K562 (cell line): Measurements from ENCODE around the gene NTSR1. TPM values are rescaled to one million over a fixed set of nuclear protein-coding genes. Genes with fewer than 3 reads are reported as not detected.

Experiments
- ATAC-seq: fragments of 200-7000 bp; cut with Tn5 transposase; 3 replicates; pipeline ENCODE4 v1.9.1; 2020; ENCODE audit warnings: moderate library complexity
- BruUV-seq: library from RNA; stranded (reverse); fragments of 400-500 nt; replicated peaks from 2 replicates; lab custom pipeline; 2021; lab: Mats Ljungman, UMichigan
- CTCF ChIA-PET: fragments of 300-600 bp; formaldehyde crosslinking; extraction: SDS; loops from one replicate; lab custom pipeline; 2021; ENCODE audit warnings: low intra/inter-chr PET ratio; lab: Yijun Ruan, JAX
- POLR2A ChIA-PET: fragments of 300-600, 350-650 bp; sonication (Branson Sonifier 250); formaldehyde crosslinking; extraction: SDS; loops from one replicate; lab custom pipeline; 2021; ENCODE audit warnings: antibody characterized with exemption, inconsistent platforms; lab: Yijun Ruan, JAX
- DNase-seq, 4 experiments: peaks; one replicate each; pipeline versions ENCODE4 v3.0.0 to v3.0.0-alpha.2; 2011 to 2018; ENCODE audit warnings: low spot score in 3 of 4, mixed read lengths in 3 of 4; ENCODE audit errors: extremely low read depth in 1 of 4
- FAIRE-seq: peaks from 2 replicates; lab custom pipeline; 2011; peaks lifted over from hg19 to GRCh38; lab: Jason Lieb, UNC
- H2AFZ ChIP-seq: 2 replicates; pipeline ENCODE4 v1.6.0; 2011; ENCODE audit warnings: low read depth, low read length, control low read depth, inconsistent platforms
- H3K27ac ChIP-seq: fragments of 200-600 bp; 3 replicates; pipeline ENCODE4 v1.8.0; 2011; ENCODE audit warnings: low read depth, mild to moderate bottlenecking, control low read depth, inconsistent platforms, low read length, moderate library complexity, mixed read lengths; ENCODE audit errors: extremely low read depth
- H3K27me3 ChIP-seq, 2 experiments: fragments of 300-600 bp in 1 of 2; 2 replicates in 1 of 2; 3 replicates in 1 of 2; pipeline versions ENCODE4 v1.6.0 to v1.8.0; 2011; ENCODE audit warnings: inconsistent platforms in 2 of 2, low read length in 2 of 2, mild to moderate bottlenecking in 1 of 2, mixed read lengths in 1 of 2, moderate library complexity in 1 of 2; ENCODE audit not compliant: control insufficient read depth in 2 of 2, insufficient read depth in 2 of 2
- H3K36me3 ChIP-seq: fragments of 300-600 bp; 3 replicates; pipeline ENCODE4 v1.8.0; 2011; ENCODE audit warnings: mild to moderate bottlenecking, low read length, inconsistent platforms; ENCODE audit not compliant: control insufficient read depth, insufficient read depth
- H3K4me1 ChIP-seq, 2 experiments: fragments of 200-600 bp in 1 of 2; replicated peaks in 1 of 2; 2 replicates in 1 of 2; 3 replicates in 1 of 2; pipeline versions ENCODE4 v1.5.1 to v1.8.0; 2011; ENCODE audit warnings: inconsistent platforms in 2 of 2, low read length in 2 of 2, mild to moderate bottlenecking in 1 of 2, mixed read lengths in 1 of 2, moderate library complexity in 1 of 2; ENCODE audit not compliant: control insufficient read depth in 2 of 2, insufficient read depth in 2 of 2
- H3K4me2 ChIP-seq: 2 replicates; pipeline ENCODE4 v1.6.1; 2011; ENCODE audit warnings: low read length, control low read depth, inconsistent platforms, mixed read lengths; ENCODE audit not compliant: insufficient read depth
- H3K4me3 ChIP-seq: fragments of 200-600 bp; sonication (generic), shearing (Covaris generic); 2 replicates; pipeline ENCODE4 v1.5.1; 2016; ENCODE audit warnings: control low read depth, inconsistent platforms
- H3K79me2 ChIP-seq: fragments of 200-600 bp; 3 replicates; pipeline ENCODE4 v1.8.0; 2011; ENCODE audit warnings: low read length, inconsistent platforms; ENCODE audit not compliant: control insufficient read depth, insufficient read depth
- H3K9ac ChIP-seq, 2 experiments: 2 replicates each; pipeline versions ENCODE4 v1.6.0 to v1.6.1; 2011; ENCODE audit warnings: low read depth in 2 of 2, low read length in 2 of 2, control low read depth in 1 of 2, inconsistent platforms in 1 of 2, mild to moderate bottlenecking in 1 of 2, mixed read lengths in 1 of 2; ENCODE audit not compliant: insufficient read depth in 1 of 2
- H3K9me1 ChIP-seq: one replicate; pipeline ENCODE4 v1.6.0; 2011; ENCODE audit warnings: inconsistent platforms, mild to moderate bottlenecking, low read length, moderate library complexity; ENCODE audit not compliant: control insufficient read depth, insufficient read depth
- H3K9me3 ChIP-seq: replicated peaks from 2 replicates; pipeline ENCODE4 v1.5.1; 2011; ENCODE audit warnings: low read depth, low read length, inconsistent platforms; ENCODE audit not compliant: control insufficient read depth, insufficient read depth
- H4K20me1 ChIP-seq: replicated peaks from 2 replicates; pipeline ENCODE4 v1.6.1; 2011; ENCODE audit warnings: low read length, inconsistent platforms, mixed read lengths; ENCODE audit not compliant: control insufficient read depth, insufficient read depth
- NFE2L1 ChIP-seq: fragments of 450-650 bp; IDR thresholded peaks from 2 replicates; pipeline ENCODE4 v1.6.1; 2016; ENCODE audit warnings: missing genetic modification characterization, low read depth, mild to moderate bottlenecking, missing compliant biosample characterization, moderate library complexity, borderline replicate concordance
- PYGO2 ChIP-seq: fragments of 450-650 bp; IDR thresholded peaks from 2 replicates; pipeline ENCODE4 v1.6.1; 2016; ENCODE audit warnings: mild to moderate bottlenecking, missing genetic modification characterization, moderate library complexity, missing compliant biosample characterization
- USF1 ChIP-seq: sonication (generic); formaldehyde crosslinking; IDR thresholded peaks from 2 replicates; pipeline ENCODE4 v1.9.0; 2022; ENCODE audit warnings: mild to moderate bottlenecking, missing genetic modification reagents
- WGBS: fragments of 100-300 bp; shearing (Covaris generic); methylation state at CpG from one replicate; pipeline ENCODE4 v1.1.6; 2016; ENCODE audit warnings: low coverage, mixed read lengths; ENCODE audit not compliant: insufficient coverage; ENCODE audit errors: missing lambda C conversion rate; 5-methylcytosine and 5-hydroxymethylcytosine counted together
- in situ Hi-C: fragments of 300-500 bp; cut with MboI; formaldehyde crosslinking; loops from 4 replicates; pipeline ENCODE4 v1.15.0; 2018; ENCODE audit warnings: inconsistent platforms, mixed read lengths
- intact Hi-C: fragments of 100-400 bp; cut with micrococcal nuclease; formaldehyde crosslinking; loops from 2 replicates; pipeline ENCODE4 v1.14.2; 2022
- polyA plus RNA-seq, 8 experiments: library from polyadenylated mRNA; depleted of rRNA in 4 of 8; stranded (reverse) in 5 of 8; unstranded in 3 of 8; fragments of >200 nt; fragmentation: Nextera tagmentation in 2 of 8; fragmentation: Illumina TruSeq in 1 of 8; extraction: Ambion mirVana in 2 of 8; extraction: Trizol in 1 of 8; gene quantifications; 2 replicates each; pipeline versions ENCODE4 v1.2.1 to v1.2.3, GENCODE V29; 2011 to 2014; ENCODE audit warnings: inconsistent platforms in 1 of 8, missing spikeins in 1 of 8
- total RNA-seq, 7 experiments: library from RNA; depleted of rRNA in 6 of 7; stranded (reverse); fragments of >200 nt in 6 of 7; fragmentation: Illumina TruSeq in 2 of 7; extraction: Trizol in 2 of 7; gene quantifications; 2 replicates each; pipeline versions ENCODE4 v1.2.1 to v1.2.3, GENCODE V29; 2011 to 2021; ENCODE audit warnings: low replicate concordance in 1 of 7

The NTSR1 gene
- total and polyA plus RNA-seq, 9 of the 15 experiments (the other 6 are each of a cell fraction or from before 2014, with no cell fraction given) = 0.04 to 0.40 (median 0.13) TPM; not detected in 3

- no peaks in the 10 kb centered on the region for H3K79me2 ChIP-seq
- no peak for FAIRE-seq
- CTCF ChIA-PET = no interaction called here
- H3K27ac ChIP-seq = no peak overlapping the region
- no peak for TF ChIP-seq NFE2L1
- no peak for TF ChIP-seq PYGO2
- TF ChIP-seq USF1 (CRISPR knock-in tag) = peak; percentile 22; the same call in 1 of the 2 replicates
- TF ChIP-seq, all 486 proteins: peak for 1
- WGBS = 36% methylated on average over 10 of the region's 10 CpGs
- H4K20me1 ChIP-seq = no peaks in the 10 kb centered on the region
- intact Hi-C loops = no loop called here
- no peak overlapping the region for H2AFZ ChIP-seq
- peaks cover 16 to 38% of the 10 kb centered on the region in 2 experiments; a peak in 4 of 5 replicates for H3K27me3 ChIP-seq
- no peak for DNase-seq
- ATAC-seq = no peak
- no peak overlapping the region for H3K4me3 ChIP-seq
- peaks cover 14 to 41% of the 10 kb centered on the region in 2 experiments; a peak in 4 of 5 replicates for H3K4me1 ChIP-seq
- H3K4me2 ChIP-seq = no peak overlapping the region
- no TSS peak for BruUV-seq
- no peaks in the 10 kb centered on the region for H3K9me3 ChIP-seq
- in situ Hi-C loops = no loop called here
- no peaks in the 10 kb centered on the region for H3K36me3 ChIP-seq
- no peak overlapping the region for H3K9ac ChIP-seq
- H3K9me1 ChIP-seq = no peaks in the 10 kb centered on the region
- POLR2A ChIA-PET = no interaction called here
These were observed 6.6 kb downstream of the NTSR1 start for GRCh38 chr20:62715201-62715600.
